ENCODE measurements around the gene DNMBP.

GRCh38 chr10:99979066-99979685, 30.6 kb downstream of the DNMBP start:
- TF ChIP-seq, protein P1, sequence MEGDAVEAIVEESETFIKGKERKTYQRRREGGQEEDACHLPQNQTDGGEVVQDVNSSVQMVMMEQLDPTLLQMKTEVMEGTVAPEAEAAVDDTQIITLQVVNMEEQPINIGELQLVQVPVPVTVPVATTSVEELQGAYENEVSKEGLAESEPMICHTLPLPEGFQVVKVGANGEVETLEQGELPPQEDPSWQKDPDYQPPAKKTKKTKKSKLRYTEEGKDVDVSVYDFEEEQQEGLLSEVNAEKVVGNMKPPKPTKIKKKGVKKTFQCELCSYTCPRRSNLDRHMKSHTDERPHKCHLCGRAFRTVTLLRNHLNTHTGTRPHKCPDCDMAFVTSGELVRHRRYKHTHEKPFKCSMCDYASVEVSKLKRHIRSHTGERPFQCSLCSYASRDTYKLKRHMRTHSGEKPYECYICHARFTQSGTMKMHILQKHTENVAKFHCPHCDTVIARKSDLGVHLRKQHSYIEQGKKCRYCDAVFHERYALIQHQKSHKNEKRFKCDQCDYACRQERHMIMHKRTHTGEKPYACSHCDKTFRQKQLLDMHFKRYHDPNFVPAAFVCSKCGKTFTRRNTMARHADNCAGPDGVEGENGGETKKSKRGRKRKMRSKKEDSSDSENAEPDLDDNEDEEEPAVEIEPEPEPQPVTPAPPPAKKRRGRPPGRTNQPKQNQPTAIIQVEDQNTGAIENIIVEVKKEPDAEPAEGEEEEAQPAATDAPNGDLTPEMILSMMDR (IDR thresholded peaks at IDR 0.05): no peak
- TF ChIP-seq POLR2A (IDR thresholded peaks at IDR 0.05): no peak
